Measurements from ENCODE around the gene EXOC3L4.
"Not testable (repeated sequence)": the region's sequence is repeated elsewhere in the genome, so short reads cannot be mapped to it uniquely, and the experiment has no call there.

The EXOC3L4 gene

DNA sequence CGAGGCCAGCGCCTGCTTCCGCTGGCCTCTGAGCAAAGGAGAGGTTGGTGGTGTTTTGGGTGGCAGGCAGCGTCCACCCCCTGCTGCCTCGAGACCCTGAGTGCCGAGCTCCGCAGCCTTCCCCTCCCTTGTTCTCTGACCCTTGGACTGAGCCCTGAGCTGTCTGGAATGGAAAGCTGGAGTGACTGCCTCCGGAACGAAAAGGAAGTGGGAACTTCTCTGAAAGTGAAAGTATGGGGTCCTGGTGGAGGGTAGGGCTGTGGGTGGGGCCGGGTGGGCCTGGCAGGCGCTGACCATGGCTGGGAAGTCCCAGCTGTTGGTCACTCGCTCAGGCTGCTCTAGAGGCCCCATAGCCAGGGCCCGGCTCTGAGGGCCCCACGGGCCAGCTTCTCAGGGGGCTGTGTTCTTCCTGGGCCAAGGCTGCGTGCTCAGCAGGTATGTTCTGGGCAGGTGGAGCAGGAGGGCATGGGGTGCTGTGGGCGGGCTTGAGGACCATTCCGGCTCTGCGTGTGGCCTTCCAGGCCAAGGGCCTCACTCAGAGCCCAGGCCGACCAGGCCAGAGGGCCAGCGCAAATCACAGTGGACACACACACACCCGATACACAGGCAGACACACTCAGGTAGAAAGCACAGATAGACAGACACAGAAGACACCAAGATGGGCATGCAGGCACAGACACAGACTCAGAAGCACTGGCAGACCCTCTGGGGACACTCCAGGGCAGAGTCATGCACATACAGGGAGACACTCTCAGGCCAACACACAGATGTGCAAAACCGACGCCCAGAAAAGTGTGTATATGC lies at the start of gene EXOC3L4:
Gene EXOC3L4, plus strand, starts transcription at position 320 of the 804 bp plus-strand sequence. CDS start 5,495 bp downstream, outside the sequence.
- DNase-seq (ENCODE audit: low spot score) (no peak), ATAC-seq (ENCODE audit: low read depth) (no peak)
- TF ChIP-seq, protein P1, sequence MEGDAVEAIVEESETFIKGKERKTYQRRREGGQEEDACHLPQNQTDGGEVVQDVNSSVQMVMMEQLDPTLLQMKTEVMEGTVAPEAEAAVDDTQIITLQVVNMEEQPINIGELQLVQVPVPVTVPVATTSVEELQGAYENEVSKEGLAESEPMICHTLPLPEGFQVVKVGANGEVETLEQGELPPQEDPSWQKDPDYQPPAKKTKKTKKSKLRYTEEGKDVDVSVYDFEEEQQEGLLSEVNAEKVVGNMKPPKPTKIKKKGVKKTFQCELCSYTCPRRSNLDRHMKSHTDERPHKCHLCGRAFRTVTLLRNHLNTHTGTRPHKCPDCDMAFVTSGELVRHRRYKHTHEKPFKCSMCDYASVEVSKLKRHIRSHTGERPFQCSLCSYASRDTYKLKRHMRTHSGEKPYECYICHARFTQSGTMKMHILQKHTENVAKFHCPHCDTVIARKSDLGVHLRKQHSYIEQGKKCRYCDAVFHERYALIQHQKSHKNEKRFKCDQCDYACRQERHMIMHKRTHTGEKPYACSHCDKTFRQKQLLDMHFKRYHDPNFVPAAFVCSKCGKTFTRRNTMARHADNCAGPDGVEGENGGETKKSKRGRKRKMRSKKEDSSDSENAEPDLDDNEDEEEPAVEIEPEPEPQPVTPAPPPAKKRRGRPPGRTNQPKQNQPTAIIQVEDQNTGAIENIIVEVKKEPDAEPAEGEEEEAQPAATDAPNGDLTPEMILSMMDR (IDR thresholded peaks at IDR 0.05; ENCODE audit: poor library complexity, severe bottlenecking), result no peak
- Histone ChIP-seq H3K9me3 (ENCODE audit: severe bottlenecking) (no peaks in the 10 kb centered on the region), H3K4me3 (ENCODE audit: severe bottlenecking) (no peak within 1 kb of the TSS), H3K27ac (ENCODE audit: poor library complexity, severe bottlenecking) (no peak within 1 kb of the TSS), H3K4me1 (ENCODE audit: insufficient read depth, poor library complexity, severe bottlenecking) (no peaks in the 10 kb centered on the region), H3K36me3 (ENCODE audit: low read depth) (no peaks in the 10 kb centered on the region), H3K27me3 (ENCODE audit: insufficient read depth, poor library complexity, severe bottlenecking) (no peaks in the 10 kb centered on the region)

DNA sequence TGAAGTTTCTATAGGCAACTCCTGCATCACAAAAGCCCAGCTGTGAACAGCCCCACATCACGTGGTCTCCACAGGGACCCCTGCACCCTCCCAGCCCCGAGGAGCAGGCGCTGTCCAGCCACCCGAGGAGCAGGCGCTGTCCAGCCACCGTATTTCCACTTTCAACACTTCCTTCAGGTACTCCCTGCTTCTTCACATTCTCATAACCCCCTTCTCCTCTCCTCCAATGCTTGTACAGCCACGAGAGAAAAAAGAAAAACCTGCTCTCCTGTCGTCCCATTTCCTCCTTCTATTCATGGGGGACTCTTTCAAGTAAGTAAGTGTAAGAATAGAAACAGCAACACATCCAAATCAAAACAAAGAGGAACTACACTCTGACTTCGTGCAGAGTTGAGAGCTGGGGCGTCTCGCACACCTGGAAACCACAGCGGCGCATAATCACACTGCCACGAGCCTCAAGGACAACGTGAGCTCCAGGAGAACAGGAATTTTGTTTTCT lies 49.1 kb upstream of the EXOC3L4 start:
- TF ChIP-seq, protein P1 (IDR thresholded peaks at IDR 0.05; ENCODE audit: poor library complexity, severe bottlenecking), result no peak
- H3K4me1 ChIP-seq (ENCODE audit: insufficient read depth, poor library complexity, severe bottlenecking), result no peaks in the 10 kb centered on the region
- no peaks in the 10 kb centered on the region for H3K9me3 ChIP-seq (ENCODE audit: severe bottlenecking)
- H3K36me3 ChIP-seq (ENCODE audit: low read depth), result peaks cover 44% of the 10 kb centered on the region
- no peak overlapping the region for H3K27ac ChIP-seq (ENCODE audit: poor library complexity, severe bottlenecking)
- DNase-seq (ENCODE audit: low spot score) (peak; percentile 38), ATAC-seq (ENCODE audit: low read depth) (no peak)
- H3K4me3 ChIP-seq (ENCODE audit: severe bottlenecking), result no peak overlapping the region
- H3K27me3 ChIP-seq (ENCODE audit: insufficient read depth, poor library complexity, severe bottlenecking), result no peaks in the 10 kb centered on the region

DNA sequence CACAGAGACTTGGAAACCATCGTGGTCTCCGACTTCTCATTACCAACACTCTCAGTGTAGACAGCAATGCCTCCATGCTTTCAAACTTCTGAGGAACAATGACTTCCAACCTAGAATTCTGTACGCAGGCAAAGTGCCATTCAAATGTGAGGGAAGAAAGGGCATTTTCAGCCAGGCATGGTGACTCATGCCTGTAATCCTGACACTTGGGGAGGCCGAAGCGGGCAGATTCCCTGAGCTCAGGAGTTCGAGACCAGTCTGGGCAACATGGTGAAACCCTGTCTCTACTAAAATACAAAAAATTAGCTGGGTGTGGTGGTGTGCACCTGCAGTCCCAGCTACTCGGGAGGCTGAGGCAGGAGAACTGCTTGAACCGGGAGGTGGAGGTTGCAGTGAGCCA lies 47.1 kb upstream of the EXOC3L4 start:
- peaks cover 29% of the 10 kb centered on the region for H3K36me3 ChIP-seq (ENCODE audit: low read depth)
- not testable (repeated sequence) for H3K4me3 ChIP-seq (ENCODE audit: severe bottlenecking); H3K9me3 ChIP-seq (ENCODE audit: severe bottlenecking); H3K4me1 ChIP-seq (ENCODE audit: insufficient read depth, poor library complexity, severe bottlenecking); ATAC-seq (ENCODE audit: low read depth); H3K27me3 ChIP-seq (ENCODE audit: insufficient read depth, poor library complexity, severe bottlenecking); H3K27ac ChIP-seq (ENCODE audit: poor library complexity, severe bottlenecking)
- DNase-seq (ENCODE audit: low spot score), result peak; percentile 18

DNA sequence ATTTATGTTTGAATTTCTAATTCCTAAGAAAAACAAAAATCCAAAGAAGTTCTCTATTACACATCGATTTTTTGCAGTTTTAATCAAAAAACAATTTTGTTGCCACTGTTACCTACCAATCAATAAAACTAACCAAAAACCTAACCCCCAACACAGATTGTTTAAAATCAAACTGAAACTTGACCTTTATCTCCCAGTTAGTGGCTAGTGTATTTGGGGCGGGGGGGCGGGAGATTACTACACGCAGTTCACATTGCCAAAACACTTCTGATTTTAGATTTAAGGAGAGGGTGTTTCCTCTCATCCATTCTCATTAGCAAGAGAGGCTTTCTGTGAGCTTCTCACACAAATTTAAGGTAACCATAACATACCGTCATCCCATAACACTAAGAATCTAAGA lies 43.6 kb upstream of the EXOC3L4 start:
- TF ChIP-seq, protein P1 (IDR thresholded peaks at IDR 0.05; ENCODE audit: poor library complexity, severe bottlenecking), result no peak
- H3K4me1 ChIP-seq (ENCODE audit: insufficient read depth, poor library complexity, severe bottlenecking), result peaks cover 11% of the 10 kb centered on the region
- H3K27ac ChIP-seq (ENCODE audit: poor library complexity, severe bottlenecking), result no peak overlapping the region
- DNase-seq (ENCODE audit: low spot score) (no peak), ATAC-seq (ENCODE audit: low read depth) (no peak)
- H3K4me3 ChIP-seq (ENCODE audit: severe bottlenecking), result no peak overlapping the region
- H3K9me3 ChIP-seq (ENCODE audit: severe bottlenecking), result no peaks in the 10 kb centered on the region
- H3K36me3 ChIP-seq (ENCODE audit: low read depth), result peaks cover 23% of the 10 kb centered on the region
- no peaks in the 10 kb centered on the region for H3K27me3 ChIP-seq (ENCODE audit: insufficient read depth, poor library complexity, severe bottlenecking)

DNA sequence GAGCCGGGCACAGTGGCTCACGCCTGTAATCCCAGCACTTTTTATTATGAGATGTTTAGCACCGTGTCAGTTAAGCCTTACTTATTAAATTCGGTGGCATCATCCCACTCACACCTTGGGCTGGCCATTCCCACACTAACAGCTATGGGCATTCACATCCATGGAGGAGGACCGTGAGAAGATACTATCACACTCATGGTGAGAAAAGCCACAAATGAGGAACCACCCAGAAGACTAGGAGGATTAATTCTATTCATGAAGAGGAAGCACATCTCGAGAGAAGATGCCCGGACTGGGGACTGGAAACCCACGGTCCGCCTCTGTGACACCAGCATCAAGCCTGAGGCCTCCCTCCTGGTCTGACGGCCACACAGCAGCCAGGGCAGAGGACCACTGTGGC lies 42.1 kb upstream of the EXOC3L4 start:
- ATAC-seq (ENCODE audit: low read depth) (no peak), DNase-seq (ENCODE audit: low spot score) (peak; percentile 41)
- peaks cover 12% of the 10 kb centered on the region for H3K4me1 ChIP-seq (ENCODE audit: insufficient read depth, poor library complexity, severe bottlenecking)
- H3K9me3 ChIP-seq (ENCODE audit: severe bottlenecking), result no peaks in the 10 kb centered on the region
- H3K36me3 ChIP-seq (ENCODE audit: low read depth), result peaks cover 22% of the 10 kb centered on the region
- no peak overlapping the region for H3K4me3 ChIP-seq (ENCODE audit: severe bottlenecking)
- H3K27me3 ChIP-seq (ENCODE audit: insufficient read depth, poor library complexity, severe bottlenecking), result no peaks in the 10 kb centered on the region
- H3K27ac ChIP-seq (ENCODE audit: poor library complexity, severe bottlenecking), result no peak overlapping the region
- TF ChIP-seq, protein P1 (IDR thresholded peaks at IDR 0.05; ENCODE audit: poor library complexity, severe bottlenecking), result no peak
